Esophagus squamous epithelium (tissue), 4 donors: ENCODE data around the gene CTSE.

Experiments used
- POLR2A ChIP-seq, 4 donors: fragments of 450-650 bp; IDR thresholded peaks; one replicate each; pipeline ENCODE4 v1.6.1; 2017; ENCODE audit warnings: antibody characterized with exemption in 4 of 4, mild to moderate bottlenecking in 4 of 4, moderate library complexity in 3 of 4
- TF ChIP-seq, protein P1 (sequence below), 6 experiments: fragments of 450-650 bp in 4 of 6; fragments of 200-600 bp in 2 of 6; sonication (generic) in 2 of 6; IDR thresholded peaks; one replicate each; pipeline ENCODE4 v1.5.1; 2016 to 2019; ENCODE audit warnings: antibody characterized with exemption in 6 of 6, mild to moderate bottlenecking in 4 of 6, moderate library complexity in 4 of 6

DNA sequence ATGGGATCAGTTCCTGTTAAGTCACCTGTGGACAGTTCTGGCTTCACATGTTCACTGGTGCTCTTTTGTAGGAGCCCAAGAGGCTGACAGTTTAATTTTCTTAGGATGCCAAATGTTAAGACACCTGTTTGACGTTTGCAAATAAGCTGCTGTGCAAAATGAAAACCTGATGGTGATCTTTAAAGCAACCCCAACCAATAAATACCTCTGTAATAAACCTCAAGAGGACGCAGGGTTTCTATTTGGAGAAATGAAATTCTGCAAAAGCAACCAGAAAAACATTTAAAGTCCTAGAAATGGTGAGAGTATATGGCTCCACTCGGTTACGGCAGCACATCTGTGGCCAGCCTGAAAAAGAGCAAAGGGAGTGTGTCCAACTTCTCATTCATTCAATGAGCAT is 23.6 kb upstream of the CTSE start:
- TF ChIP-seq, protein P1, sequence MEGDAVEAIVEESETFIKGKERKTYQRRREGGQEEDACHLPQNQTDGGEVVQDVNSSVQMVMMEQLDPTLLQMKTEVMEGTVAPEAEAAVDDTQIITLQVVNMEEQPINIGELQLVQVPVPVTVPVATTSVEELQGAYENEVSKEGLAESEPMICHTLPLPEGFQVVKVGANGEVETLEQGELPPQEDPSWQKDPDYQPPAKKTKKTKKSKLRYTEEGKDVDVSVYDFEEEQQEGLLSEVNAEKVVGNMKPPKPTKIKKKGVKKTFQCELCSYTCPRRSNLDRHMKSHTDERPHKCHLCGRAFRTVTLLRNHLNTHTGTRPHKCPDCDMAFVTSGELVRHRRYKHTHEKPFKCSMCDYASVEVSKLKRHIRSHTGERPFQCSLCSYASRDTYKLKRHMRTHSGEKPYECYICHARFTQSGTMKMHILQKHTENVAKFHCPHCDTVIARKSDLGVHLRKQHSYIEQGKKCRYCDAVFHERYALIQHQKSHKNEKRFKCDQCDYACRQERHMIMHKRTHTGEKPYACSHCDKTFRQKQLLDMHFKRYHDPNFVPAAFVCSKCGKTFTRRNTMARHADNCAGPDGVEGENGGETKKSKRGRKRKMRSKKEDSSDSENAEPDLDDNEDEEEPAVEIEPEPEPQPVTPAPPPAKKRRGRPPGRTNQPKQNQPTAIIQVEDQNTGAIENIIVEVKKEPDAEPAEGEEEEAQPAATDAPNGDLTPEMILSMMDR (IDR thresholded peaks at IDR 0.05), result no peak
- no peak for TF ChIP-seq POLR2A (IDR thresholded peaks at IDR 0.05)
